Ishikawa (cell line): ENCODE results near the gene FBXO3.

Experiments used
- CEBPB ChIP-seq: IDR thresholded peaks from 2 replicates; pipeline ENCODE4 v1.6.1; 2012
- CREB1 ChIP-seq: IDR thresholded peaks from 2 replicates; pipeline ENCODE4 v1.6.1; 2012; ENCODE audit warnings: low read depth
- EGR1 ChIP-seq: IDR thresholded peaks from 2 replicates; pipeline ENCODE4 v1.6.1; 2012
- EP300 ChIP-seq: IDR thresholded peaks from 2 replicates; pipeline ENCODE4 v1.6.1; 2012; ENCODE audit warnings: borderline replicate concordance
- FOXM1 ChIP-seq: IDR thresholded peaks from 2 replicates; pipeline ENCODE4 v1.6.1; 2012; ENCODE audit warnings: low read depth, borderline replicate concordance
- NFIC ChIP-seq: IDR thresholded peaks from 2 replicates; pipeline ENCODE4 v1.6.1; 2012
- RAD21 ChIP-seq: IDR thresholded peaks from 2 replicates; pipeline ENCODE4 v1.6.1; 2012; ENCODE audit warnings: low read depth
- TAF1 ChIP-seq: IDR thresholded peaks from 2 replicates; pipeline ENCODE4 v1.6.1; 2012; ENCODE audit warnings: low read depth, mild to moderate bottlenecking
- TCF12 ChIP-seq: IDR thresholded peaks from 2 replicates; pipeline ENCODE4 v1.6.1; 2012; ENCODE audit warnings: low read depth
- TEAD4 ChIP-seq: IDR thresholded peaks from 2 replicates; pipeline ENCODE4 v1.6.1; 2012
- YY1 ChIP-seq: IDR thresholded peaks from 2 replicates; pipeline ENCODE4 v1.6.1; 2012; ENCODE audit warnings: low read depth
- ZBTB7A ChIP-seq: IDR thresholded peaks from 2 replicates; pipeline ENCODE4 v1.6.1; 2012; ENCODE audit warnings: low read depth
- TF ChIP-seq, protein P1 (sequence below): IDR thresholded peaks from 2 replicates; pipeline ENCODE4 v1.6.1; 2012
- TF ChIP-seq, protein P2 (sequence below): IDR thresholded peaks from 2 replicates; pipeline ENCODE4 v1.6.1; 2012; ENCODE audit warnings: low read depth, mild to moderate bottlenecking
- TF ChIP-seq, protein P3 (sequence below): IDR thresholded peaks from 2 replicates; pipeline ENCODE4 v1.6.1; 2012

FBXO3 gene

DNA sequence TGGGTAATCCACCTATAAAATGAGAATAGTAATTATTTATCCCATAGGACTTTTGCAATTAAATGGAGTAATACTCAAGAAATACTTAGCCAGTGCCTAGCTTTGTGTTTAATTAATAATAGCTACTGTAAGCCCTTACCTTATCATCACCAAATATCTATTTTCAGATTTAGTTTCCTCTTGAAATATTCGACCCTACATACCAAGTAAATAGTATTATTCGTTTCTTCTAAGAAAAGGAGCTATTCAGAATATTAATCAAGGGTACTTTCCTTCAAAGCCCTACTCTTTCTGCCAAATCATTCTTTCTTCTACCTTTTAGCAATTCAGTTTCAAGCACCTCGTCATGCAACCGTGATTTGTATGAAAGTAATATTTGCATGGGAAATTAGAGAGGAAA is 6.7 kb downstream of the FBXO3 start:
- TF ChIP-seq, protein P1, sequence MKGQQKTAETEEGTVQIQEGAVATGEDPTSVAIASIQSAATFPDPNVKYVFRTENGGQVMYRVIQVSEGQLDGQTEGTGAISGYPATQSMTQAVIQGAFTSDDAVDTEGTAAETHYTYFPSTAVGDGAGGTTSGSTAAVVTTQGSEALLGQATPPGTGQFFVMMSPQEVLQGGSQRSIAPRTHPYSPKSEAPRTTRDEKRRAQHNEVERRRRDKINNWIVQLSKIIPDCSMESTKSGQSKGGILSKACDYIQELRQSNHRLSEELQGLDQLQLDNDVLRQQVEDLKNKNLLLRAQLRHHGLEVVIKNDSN = no peak
- TF ChIP-seq, protein P2, sequence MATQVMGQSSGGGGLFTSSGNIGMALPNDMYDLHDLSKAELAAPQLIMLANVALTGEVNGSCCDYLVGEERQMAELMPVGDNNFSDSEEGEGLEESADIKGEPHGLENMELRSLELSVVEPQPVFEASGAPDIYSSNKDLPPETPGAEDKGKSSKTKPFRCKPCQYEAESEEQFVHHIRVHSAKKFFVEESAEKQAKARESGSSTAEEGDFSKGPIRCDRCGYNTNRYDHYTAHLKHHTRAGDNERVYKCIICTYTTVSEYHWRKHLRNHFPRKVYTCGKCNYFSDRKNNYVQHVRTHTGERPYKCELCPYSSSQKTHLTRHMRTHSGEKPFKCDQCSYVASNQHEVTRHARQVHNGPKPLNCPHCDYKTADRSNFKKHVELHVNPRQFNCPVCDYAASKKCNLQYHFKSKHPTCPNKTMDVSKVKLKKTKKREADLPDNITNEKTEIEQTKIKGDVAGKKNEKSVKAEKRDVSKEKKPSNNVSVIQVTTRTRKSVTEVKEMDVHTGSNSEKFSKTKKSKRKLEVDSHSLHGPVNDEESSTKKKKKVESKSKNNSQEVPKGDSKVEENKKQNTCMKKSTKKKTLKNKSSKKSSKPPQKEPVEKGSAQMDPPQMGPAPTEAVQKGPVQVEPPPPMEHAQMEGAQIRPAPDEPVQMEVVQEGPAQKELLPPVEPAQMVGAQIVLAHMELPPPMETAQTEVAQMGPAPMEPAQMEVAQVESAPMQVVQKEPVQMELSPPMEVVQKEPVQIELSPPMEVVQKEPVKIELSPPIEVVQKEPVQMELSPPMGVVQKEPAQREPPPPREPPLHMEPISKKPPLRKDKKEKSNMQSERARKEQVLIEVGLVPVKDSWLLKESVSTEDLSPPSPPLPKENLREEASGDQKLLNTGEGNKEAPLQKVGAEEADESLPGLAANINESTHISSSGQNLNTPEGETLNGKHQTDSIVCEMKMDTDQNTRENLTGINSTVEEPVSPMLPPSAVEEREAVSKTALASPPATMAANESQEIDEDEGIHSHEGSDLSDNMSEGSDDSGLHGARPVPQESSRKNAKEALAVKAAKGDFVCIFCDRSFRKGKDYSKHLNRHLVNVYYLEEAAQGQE = no peak
- no peak for TF ChIP-seq YY1
- TF ChIP-seq ZBTB7A = no peak
- no peak for TF ChIP-seq EP300
- no peak for TF ChIP-seq RAD21
- TF ChIP-seq, protein P3, sequence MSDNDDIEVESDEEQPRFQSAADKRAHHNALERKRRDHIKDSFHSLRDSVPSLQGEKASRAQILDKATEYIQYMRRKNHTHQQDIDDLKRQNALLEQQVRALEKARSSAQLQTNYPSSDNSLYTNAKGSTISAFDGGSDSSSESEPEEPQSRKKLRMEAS = no peak
- TF ChIP-seq TCF12 = no peak
- no peak for TF ChIP-seq TAF1
- no peak for TF ChIP-seq EGR1
- no peak for TF ChIP-seq NFIC
- no peak for TF ChIP-seq TEAD4

DNA sequence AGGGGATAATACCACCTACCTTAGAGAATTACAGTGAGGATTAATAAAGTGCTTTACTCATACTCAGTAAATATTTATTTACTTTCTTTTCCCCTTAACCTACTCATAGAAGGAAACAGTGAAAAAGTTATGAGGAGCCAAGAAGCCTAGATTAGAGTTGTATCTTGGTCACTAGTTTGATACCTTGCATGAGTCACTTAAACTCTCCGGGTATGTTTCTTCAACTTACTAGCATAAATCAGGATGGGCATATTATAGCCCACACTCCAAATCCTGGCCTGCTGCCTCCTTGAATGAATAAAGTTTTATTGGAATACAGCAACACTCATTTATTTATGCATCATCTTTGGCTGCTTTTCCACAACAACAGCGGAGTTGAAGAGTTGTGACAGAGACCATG is 8.2 kb downstream of the FBXO3 start:
- TF ChIP-seq RAD21 (no peak), CEBPB (no peak), NFIC (no peak), YY1 (no peak), ZBTB7A (no peak), FOXM1 (no peak), EGR1 (no peak), TCF12 (no peak), CREB1 (no peak), TAF1 (no peak), TEAD4 (no peak), EP300 (no peak)
- TF ChIP-seq, protein P2 = no peak
- TF ChIP-seq, protein P3 = no peak
- TF ChIP-seq, protein P1 = no peak

DNA sequence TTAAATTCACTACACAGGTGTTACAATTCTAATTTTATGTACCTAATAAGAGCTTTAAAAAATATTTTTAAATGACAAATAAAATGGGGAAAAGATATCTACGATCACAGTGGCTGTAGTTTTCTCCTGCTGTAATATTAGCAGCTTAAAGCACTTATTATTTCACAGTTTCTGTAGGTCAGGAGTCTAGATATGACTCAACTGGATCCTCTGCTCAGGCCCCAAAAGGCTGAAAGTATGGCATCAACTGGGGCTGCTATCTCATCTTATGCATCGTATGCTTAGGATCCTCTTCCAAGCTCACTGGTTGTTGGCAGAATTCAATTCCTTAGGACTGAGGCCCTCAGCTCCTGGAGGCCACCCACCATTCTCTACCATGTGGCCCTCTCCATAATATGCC is 12.8 kb downstream of the FBXO3 start:
- TF ChIP-seq, protein P1 = no peak
- TF ChIP-seq, protein P3 = no peak
- TF ChIP-seq EGR1 = no peak
- TF ChIP-seq YY1 = no peak
- no peak for TF ChIP-seq TEAD4
- TF ChIP-seq, protein P2 = no peak
- TF ChIP-seq FOXM1 = no peak
- TF ChIP-seq CREB1 = no peak
- no peak for TF ChIP-seq TCF12
- no peak for TF ChIP-seq NFIC
- TF ChIP-seq ZBTB7A = no peak
- no peak for TF ChIP-seq TAF1
- no peak for TF ChIP-seq EP300
- TF ChIP-seq CEBPB = no peak
- no peak for TF ChIP-seq RAD21

DNA sequence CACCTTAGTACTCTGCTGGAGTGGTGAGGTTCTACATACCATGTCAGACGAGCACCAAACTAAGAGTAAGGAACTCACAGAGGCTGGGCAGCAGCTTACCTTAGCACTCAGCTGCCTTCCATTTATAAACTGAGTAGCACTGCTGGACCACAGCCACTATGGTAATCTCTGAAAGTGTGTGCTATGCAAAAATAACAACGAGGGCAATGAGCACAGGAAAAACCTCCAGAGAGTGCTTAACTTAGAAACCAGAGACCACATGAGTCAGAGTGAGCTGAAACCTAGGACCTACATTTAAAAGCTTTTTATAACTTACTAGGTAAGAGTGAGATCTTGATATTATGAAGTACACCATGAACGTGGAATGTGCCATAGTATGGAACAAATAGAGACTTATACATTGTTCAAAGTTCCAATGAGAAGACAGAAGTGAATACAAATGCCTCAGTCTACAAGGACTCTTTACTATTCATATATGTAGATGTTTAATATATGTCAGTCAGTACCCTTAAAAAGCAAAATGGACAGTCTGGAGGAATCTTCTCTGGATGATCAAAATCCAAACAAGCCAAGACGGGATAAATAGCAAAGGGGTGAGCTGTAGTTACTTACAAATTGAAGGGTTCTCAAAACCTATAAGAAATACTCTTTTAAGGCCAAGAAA is 20.9 kb downstream of the FBXO3 start:
- TF ChIP-seq ZBTB7A (no peak), FOXM1 (no peak)
- TF ChIP-seq, protein P1 = no peak
